Islet of Langerhans (tissue), 1 donor: ENCODE data around the gene ETHE1.

Experiments
- FAIRE-seq: peaks from one replicate; lab custom pipeline; 2011; peaks lifted over from hg19 to GRCh38; lab: Jason Lieb, UNC

The ETHE1 gene

DNA sequence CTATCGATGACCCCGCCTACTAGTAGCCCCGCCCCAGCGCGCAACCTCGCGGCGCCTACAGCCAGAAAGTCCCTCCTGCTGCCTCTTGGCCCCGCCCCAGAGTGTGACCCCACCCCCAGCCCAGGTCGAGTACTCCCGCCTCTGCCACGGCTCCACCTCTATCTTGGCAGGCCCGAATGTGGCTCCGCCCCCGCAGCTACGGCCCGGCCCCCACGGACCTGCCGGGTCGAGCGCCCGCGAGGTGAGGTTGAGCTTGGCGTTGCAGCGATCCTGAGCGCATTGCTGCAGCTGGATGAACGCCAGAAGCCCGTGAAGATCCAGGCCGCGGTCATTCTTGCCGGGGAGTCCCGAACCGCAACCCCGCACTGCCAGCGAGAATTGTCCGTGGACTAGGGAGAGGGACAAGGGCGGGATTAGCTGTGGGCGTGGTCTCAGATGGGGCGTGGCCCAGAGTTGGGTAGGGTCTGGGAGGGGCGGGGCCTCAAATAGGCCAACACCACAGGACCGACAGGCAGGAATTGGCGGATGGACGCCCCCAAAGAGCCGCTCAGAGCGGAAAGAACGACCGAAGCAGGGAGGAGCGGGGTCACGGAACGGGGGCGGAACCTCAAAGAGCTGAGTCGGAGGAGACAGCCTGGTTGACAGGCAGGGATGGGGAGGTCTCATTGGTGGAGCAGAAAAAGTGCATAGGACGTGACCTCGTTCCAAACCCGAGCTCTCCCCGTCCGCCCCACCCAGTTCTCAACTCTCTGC is 63.4 kb downstream of the ETHE1 start:
- no peak for FAIRE-seq

DNA sequence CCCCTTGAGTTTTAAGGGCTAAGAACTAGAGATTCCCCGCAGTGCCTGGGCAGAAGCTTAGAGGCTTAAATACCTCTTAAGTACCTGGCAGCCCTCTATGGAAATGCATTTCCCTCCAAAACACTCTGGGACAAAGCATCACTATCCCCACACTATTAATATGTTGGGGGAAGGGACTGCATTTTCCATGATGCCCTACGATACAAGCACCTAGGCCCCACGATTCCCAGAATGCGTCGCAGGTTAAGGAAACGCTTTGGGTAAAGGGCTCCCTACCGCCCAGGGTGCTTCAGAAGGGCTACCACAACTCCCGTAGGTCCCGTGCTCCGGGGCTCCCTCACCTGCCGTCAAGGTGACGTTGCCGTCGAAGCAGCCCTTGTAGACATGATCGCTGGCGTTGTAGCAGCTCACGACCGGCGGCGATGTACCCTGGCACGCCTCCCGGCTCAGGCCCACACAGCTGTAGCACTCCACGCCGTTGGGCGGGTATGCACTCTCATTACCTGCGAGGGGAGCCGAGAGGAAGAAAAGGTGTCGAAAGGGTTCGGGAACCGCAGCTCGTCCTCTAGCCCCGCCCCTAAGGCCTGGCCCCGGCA is 64.1 kb downstream of the ETHE1 start:
- FAIRE-seq = no peak

DNA sequence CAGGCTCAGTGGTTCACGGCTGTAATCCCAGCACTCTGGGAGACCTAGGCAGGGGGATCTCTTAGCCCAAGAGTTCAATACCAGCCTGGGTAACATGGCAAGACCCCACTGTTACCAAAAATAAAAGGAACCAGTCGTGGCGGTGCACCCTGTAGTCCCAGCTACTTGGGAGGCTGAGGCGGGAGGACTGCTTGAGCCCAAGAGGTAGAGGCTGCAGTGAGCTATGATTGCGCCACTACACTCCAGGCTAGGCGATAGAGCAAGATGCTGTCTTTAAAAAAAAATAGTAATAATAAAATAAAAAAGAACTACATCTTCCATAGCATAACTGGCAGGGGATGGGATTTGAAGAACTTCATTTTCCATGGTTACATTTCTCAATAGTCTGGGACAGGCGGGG is 64.6 kb downstream of the ETHE1 start:
- no peak for FAIRE-seq

DNA sequence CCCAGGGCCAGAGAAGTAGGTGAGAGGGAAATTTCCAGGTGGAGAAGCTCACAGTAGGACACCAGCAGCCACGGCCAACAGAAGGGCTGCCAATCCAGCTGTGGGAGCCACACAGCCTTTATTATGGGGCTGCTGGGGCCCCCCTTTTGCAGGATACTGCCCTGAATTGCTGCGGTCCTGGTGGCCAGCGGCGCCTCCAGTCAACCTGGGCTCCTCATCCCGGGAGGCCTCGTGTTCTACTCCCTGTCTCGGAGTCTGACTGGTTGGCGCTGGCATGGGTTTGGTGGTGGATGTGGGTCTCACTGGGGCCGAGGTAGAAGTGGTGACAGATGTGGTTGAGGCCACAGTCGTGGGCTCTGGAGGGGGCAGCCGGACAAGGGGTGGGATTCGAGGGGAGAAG is 65.7 kb downstream of the ETHE1 start:
- no peak for FAIRE-seq

DNA sequence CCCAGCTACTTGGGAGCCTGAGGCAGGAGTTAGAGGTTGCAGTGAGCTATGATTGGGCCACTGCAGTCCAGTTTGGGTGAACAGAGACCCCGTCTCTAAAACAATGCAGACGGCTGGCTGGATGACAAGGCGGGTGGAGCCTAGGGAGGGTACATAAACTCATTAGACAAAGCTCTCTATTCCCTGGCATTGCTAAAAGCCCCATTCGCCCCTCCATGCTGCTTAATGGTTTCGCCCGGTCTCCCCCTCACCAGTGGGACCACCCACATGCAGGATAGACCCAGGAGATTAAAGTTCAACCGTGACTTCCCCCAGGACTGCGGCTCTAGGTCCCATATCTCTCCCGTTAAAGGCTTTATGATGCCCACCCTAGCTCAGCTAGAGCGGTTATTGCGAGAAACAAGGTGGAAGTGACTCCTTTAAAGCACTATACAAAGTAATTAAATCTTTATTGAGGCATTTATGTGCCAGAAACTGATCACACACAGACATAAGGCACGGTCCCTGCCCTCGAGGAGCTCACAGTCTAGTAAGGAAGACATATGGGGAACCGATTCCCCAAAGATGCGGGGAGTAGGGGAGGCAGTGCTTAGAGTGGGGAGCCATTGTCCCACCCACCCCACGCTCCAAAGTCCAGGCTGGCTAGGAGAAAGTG is 66.5 kb downstream of the ETHE1 start:
- FAIRE-seq = no peak

DNA sequence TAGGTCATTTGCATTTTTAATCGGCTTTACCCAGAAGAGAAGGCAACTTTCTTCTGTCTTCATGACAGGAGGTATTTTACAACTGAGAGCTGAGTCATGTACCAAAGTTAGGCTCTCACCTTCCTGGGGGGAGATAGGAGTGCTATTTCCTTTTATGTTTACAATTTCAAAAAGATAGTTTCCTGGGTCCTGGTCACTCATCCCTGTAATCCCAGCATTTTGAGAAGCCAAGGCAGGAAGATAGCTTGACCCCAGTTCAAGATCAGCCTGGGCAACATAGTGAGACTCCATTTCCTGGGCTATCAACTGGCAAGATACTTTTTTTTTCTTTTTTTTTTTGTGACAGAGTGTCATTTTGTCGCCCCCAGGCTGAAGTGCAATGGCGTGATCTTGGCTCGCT is 69.2 kb downstream of the ETHE1 start:
- no peak for FAIRE-seq
